Endodermal cell (in vitro differentiated cells): ENCODE data around the gene BZW2. TPM values are rescaled to one million over a fixed set of nuclear protein-coding genes. Genes with fewer than 3 reads are reported as not detected.

ENCODE experiments used
- DNase-seq: peaks from one replicate; pipeline ENCODE4 v3.0.0-alpha.2; 2017
- H3K27ac ChIP-seq: 2 replicates; pipeline ENCODE4 v1.5.1; 2013; ENCODE audit warnings: mild to moderate bottlenecking, low read depth, low read length, moderate library complexity
- H3K27me3 ChIP-seq: 2 replicates; pipeline ENCODE4 v1.6.1; 2013; ENCODE audit warnings: mild to moderate bottlenecking, low read length, moderate library complexity; ENCODE audit not compliant: insufficient read depth, control insufficient read depth, poor library complexity, severe bottlenecking
- H3K36me3 ChIP-seq: 2 replicates; pipeline ENCODE4 v1.7.0; 2013; ENCODE audit warnings: mild to moderate bottlenecking, low read length, moderate library complexity; ENCODE audit not compliant: control insufficient read depth, insufficient read depth
- H3K4me1 ChIP-seq: one replicate; pipeline ENCODE4 v1.7.0; 2013; ENCODE audit warnings: low read length; ENCODE audit not compliant: control insufficient read depth, insufficient read depth
- H3K4me3 ChIP-seq: 2 replicates; pipeline ENCODE4 v1.5.1; 2013; ENCODE audit warnings: mild to moderate bottlenecking, low read length, moderate library complexity
- H3K9ac ChIP-seq: 2 replicates; pipeline ENCODE4 v1.6.1; 2013; ENCODE audit warnings: mild to moderate bottlenecking, low read length, moderate library complexity; ENCODE audit not compliant: poor library complexity, severe bottlenecking; ENCODE audit errors: extremely low read depth
- H3K9me3 ChIP-seq: 2 replicates; pipeline ENCODE4 v1.6.1; 2013; ENCODE audit warnings: mild to moderate bottlenecking, low read length, moderate library complexity; ENCODE audit not compliant: control insufficient read depth
- H3K27ac Mint-ChIP-seq: 2 replicates; pipeline ENCODE4 v1.8.0; 2020; ENCODE audit warnings: mixed read lengths
- H3K27me3 Mint-ChIP-seq: 2 replicates; pipeline ENCODE4 v1.8.0; 2021; ENCODE audit warnings: mild to moderate bottlenecking, mixed read lengths; ENCODE audit not compliant: insufficient read depth
- H3K36me3 Mint-ChIP-seq: 2 replicates; pipeline ENCODE4 v1.8.0; 2020; ENCODE audit warnings: low read depth, mixed read lengths
- H3K4me1 Mint-ChIP-seq: 2 replicates; pipeline ENCODE4 v1.8.0; 2020; ENCODE audit warnings: mixed read lengths
- H3K4me3 Mint-ChIP-seq: 2 replicates; pipeline ENCODE4 v1.8.0; 2020; ENCODE audit warnings: mild to moderate bottlenecking, moderate library complexity, mixed read lengths
- H3K9me3 Mint-ChIP-seq: 2 replicates; pipeline ENCODE4 v1.8.0; 2020; ENCODE audit warnings: mild to moderate bottlenecking, mixed read lengths
- WGBS, 2 experiments: methylation state at CpG; one replicate each; pipeline versions ENCODE4 v1.1.5 to v1.1.7; 2013; ENCODE audit warnings: missing lambda C conversion rate in 2 of 2, mixed read lengths in 1 of 2; ENCODE audit not compliant: insufficient coverage in 1 of 2, insufficient read length in 1 of 2; 5-methylcytosine and 5-hydroxymethylcytosine counted together
- total RNA-seq, 2 donors: library from RNA; stranded (reverse); fragmentation: NEBNext Ultra II Directional in 1 of 2; extraction: Animal tissue kit (Norgen Biotek cat#: 25700) in 1 of 2; gene quantifications; 2 replicates in 1 of 2; 3 replicates in 1 of 2; pipeline ENCODE4 v1.2.1, GENCODE V29; 2021
- TF ChIP-seq, protein P1 (sequence below): fragments of 200-600 bp; sonication (generic); conservative IDR thresholded peaks from 2 replicates; pipeline ENCODE4 v1.5.0; 2021; ENCODE audit warnings: antibody characterized with exemption, mild to moderate bottlenecking

Gene BZW2
- total RNA-seq, 2 donors from 2014 or later, result 75.1 to 87.7 TPM

- DNase-seq, result no peak
- TF ChIP-seq, protein P1, sequence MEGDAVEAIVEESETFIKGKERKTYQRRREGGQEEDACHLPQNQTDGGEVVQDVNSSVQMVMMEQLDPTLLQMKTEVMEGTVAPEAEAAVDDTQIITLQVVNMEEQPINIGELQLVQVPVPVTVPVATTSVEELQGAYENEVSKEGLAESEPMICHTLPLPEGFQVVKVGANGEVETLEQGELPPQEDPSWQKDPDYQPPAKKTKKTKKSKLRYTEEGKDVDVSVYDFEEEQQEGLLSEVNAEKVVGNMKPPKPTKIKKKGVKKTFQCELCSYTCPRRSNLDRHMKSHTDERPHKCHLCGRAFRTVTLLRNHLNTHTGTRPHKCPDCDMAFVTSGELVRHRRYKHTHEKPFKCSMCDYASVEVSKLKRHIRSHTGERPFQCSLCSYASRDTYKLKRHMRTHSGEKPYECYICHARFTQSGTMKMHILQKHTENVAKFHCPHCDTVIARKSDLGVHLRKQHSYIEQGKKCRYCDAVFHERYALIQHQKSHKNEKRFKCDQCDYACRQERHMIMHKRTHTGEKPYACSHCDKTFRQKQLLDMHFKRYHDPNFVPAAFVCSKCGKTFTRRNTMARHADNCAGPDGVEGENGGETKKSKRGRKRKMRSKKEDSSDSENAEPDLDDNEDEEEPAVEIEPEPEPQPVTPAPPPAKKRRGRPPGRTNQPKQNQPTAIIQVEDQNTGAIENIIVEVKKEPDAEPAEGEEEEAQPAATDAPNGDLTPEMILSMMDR, result no peak
- H3K36me3 ChIP-seq, result no peaks in the 10 kb centered on the region
- no peaks in the 10 kb centered on the region for H3K27me3 ChIP-seq
- H3K9ac ChIP-seq, result no peak overlapping the region
- H3K9me3 ChIP-seq, result no peaks in the 10 kb centered on the region
- H3K4me3 Mint-ChIP-seq, result no peak overlapping the region
- H3K4me1 Mint-ChIP-seq, result peaks cover 11% of the 10 kb centered on the region
- H3K36me3 Mint-ChIP-seq, result no peaks in the 10 kb centered on the region
- H3K9me3 Mint-ChIP-seq, result no peaks in the 10 kb centered on the region
- H3K4me3 ChIP-seq, result no peak overlapping the region
- H3K27me3 Mint-ChIP-seq, result no peaks in the 10 kb centered on the region
- H3K4me1 ChIP-seq, result no peaks in the 10 kb centered on the region
- 90 to 95% methylated on average over 3 of the region's 3 CpGs for WGBS, 2 experiments
- H3K27ac ChIP-seq, result no peak overlapping the region
- no peak overlapping the region for H3K27ac Mint-ChIP-seq
Measured at GRCh38 chr7:16730937-16731336, 85.0 kb downstream of the BZW2 start.

GRCh38 chr7:16732828-16733227 is 86.8 kb downstream of the BZW2 start:
- H3K36me3 ChIP-seq, result no peaks in the 10 kb centered on the region
- H3K4me3 ChIP-seq, result no peak overlapping the region
- Mint-ChIP-seq H3K27ac (no peak overlapping the region), H3K4me1 (peaks cover 22% of the 10 kb centered on the region), H3K4me3 (no peak overlapping the region), H3K27me3 (no peaks in the 10 kb centered on the region), H3K9me3 (no peaks in the 10 kb centered on the region), H3K36me3 (no peaks in the 10 kb centered on the region)
- no peaks in the 10 kb centered on the region for H3K27me3 ChIP-seq
- H3K27ac ChIP-seq, result no peak overlapping the region
- H3K9me3 ChIP-seq, result no peaks in the 10 kb centered on the region
- no peak overlapping the region for H3K9ac ChIP-seq
- WGBS, 2 experiments, result 91% methylated on average over 4 of the region's 4 CpGs; no CpG with 5 or more reads in 1 of the 2 experiments
- TF ChIP-seq, protein P1, result no peak
- DNase-seq, result no peak
- no peaks in the 10 kb centered on the region for H3K4me1 ChIP-seq

- Mint-ChIP-seq H3K27ac (no peak overlapping the region), H3K4me3 (no peak overlapping the region), H3K36me3 (no peaks in the 10 kb centered on the region), H3K27me3 (no peaks in the 10 kb centered on the region), H3K4me1 (peaks cover 34% of the 10 kb centered on the region), H3K9me3 (no peaks in the 10 kb centered on the region)
- Histone ChIP-seq H3K9me3 (no peaks in the 10 kb centered on the region), H3K27me3 (no peaks in the 10 kb centered on the region), H3K4me3 (no peak overlapping the region), H3K36me3 (no peaks in the 10 kb centered on the region), H3K4me1 (peaks cover 3% of the 10 kb centered on the region), H3K9ac (no peak overlapping the region), H3K27ac (no peak overlapping the region)
- TF ChIP-seq, protein P1, result no peak
- WGBS, 2 experiments, result 86 to 93% methylated on average over 3 to 7 of the region's 7 CpGs
- no peak for DNase-seq
Measured at GRCh38 chr7:16734148-16734726, 88.3 kb downstream of the BZW2 start.
